Activated CD8-positive, alpha-beta memory T cell treated with anti-CD3 and anti-CD28 coated beads for 1 hour (primary cell): Measurements from ENCODE around the gene OR13C3.
"Not testable (repeated sequence)": the region's sequence is repeated elsewhere in the genome, so short reads cannot be mapped to it uniquely, and the experiment has no call there.

Source experiments
- DNase-seq, 2 donors: peaks; one replicate each; pipeline ENCODE4 v3.0.0-alpha.2; 2020; ENCODE audit warnings: low read depth in 1 of 2; ENCODE audit errors: extremely low read depth in 1 of 2

The OR13C3 gene

DNA sequence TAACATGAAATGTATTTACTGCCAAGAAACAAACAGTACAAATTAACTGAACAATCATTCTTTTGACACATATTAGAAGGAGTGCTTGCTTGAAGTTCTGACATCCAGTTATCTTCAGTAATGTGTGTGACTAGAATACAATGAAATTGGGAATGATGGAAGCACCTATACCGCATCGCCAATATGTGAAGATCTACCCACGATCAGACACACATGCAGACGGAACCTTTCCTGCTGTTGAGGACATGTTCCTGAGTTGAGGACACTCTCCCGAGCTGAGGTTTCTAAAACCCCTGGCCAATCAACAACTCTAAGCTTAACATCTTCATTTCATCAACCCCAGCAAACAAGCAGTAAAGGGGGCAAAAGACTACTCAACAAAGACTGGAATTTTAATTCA lies at the start of gene OR13C3:
Gene OR13C3, minus strand, starts transcription at position 101 of the 400 bp plus-strand sequence. CDS start 133 bp downstream, outside the sequence.
- no peak for DNase-seq

DNA sequence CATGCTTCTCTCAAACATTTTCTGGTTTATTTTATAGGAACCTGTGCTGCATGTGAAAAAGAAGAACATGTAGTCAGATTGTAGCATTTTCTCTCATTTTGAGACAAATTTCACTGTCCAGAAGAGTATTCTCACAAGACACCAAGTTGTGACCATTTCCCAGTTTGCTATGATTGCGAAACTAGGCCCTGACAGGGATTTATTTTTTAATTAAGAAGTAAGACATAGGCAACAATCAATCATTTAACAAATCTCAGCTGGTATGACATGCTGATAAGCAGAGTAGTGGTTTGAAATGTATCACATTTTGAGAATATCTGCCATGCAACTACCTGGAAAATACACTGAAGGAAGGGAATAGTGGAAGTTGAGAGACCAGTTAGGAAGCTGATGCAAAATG lies 43.9 kb upstream of the OR13C3 start:
- DNase-seq = no peak

DNA sequence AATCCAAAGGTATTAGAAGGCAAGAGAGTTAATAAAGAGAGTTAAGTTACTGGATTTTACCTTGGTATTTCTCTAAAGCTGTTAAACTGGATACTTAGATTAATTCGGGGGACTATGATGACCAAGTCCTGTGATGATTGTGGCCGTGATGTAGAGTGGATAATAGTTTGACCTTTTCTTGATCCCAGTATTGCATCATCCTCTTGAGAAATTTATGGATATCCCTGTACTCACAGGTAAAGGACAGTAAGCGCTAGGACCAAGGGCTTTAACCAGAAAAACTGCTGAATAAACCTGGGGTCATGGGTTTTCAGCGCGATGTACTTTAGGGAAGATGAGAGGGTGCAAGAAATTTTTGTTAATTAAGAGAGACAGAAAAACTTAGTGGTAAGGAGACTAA lies 40.6 kb upstream of the OR13C3 start:
- no peak for DNase-seq

DNA sequence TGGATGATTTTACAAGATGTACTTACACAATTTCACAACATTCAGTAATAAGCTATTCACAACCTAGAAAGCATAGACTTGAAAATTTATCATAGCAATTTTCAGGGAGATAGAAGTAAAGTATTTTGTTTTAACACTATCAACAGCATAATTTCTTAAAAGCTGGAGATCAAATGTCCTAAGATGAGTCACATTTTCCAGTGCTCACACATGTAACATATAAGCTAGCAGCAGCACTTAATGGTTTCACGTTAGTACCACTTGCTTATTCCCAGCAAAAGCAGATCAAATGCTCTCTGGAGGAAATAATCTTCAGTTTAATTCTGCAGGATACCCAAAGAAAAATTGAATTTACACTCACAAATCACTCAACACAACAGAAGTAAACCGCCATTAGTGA lies 38.8 kb upstream of the OR13C3 start:
- DNase-seq = no peak

DNA sequence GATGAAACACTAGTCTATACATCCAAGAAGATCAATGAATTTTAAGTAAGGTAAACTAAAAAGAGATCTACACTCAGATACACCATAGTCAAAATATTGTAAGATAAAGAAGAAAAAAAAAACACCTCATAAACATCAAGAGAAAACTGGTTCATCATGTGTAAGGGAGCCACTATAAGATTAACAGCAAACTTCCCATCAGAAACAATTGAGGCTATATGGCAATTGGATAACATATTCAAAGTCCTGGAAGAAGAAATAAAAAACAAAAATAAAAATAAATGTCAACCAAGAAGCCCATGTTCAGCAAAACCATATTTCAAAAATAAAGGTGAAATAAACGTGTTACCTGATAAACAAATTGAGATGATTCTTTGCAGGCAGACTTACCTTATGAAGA lies 36.0 kb upstream of the OR13C3 start:
- no peak for DNase-seq

DNA sequence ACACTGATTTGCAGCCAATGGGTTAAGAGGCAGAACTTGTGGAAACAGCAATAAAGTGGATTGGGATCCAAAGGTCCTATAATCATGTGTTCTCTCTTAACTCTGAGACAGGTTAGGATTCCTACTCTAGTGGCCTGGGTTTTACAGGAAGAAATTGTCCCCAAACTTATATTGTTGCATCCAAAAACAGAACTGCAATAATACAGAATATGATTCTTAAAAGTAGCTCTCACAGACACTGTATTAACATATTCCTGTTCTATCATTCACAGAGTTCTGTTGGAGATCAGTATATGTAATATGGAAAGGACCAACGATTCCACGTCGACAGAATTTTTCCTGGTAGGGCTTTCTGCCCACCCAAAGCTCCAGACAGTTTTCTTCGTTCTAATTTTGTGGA lies 32.2 kb upstream of the OR13C3 start, which contains the start of gene OR13C8:
Gene OR13C8, plus strand, starts transcription at position 301 of the 400 bp plus-strand sequence. Its CDS starts 0 bp downstream, at position 301.
- DNase-seq = no peak

DNA sequence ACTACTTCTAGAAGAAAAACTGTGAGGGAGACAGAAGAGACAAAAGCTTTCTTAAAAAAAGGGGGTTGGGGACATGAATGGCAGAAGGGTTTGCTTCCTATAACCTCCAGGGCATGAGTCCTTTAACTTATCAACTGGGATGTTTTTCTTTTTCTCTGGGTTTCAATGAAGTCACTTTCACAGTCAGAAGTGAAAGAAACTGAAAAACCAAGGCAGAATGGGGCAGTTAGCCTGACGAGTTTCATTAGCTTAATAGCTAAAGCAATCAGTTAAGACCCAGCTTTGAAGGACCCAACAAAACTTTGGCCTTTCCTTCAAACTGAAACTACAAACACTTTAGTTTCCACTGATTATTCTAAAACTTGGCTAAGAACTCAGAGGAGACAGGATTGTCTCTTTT lies 27.7 kb upstream of the OR13C3 start:
- DNase-seq = no peak

DNA sequence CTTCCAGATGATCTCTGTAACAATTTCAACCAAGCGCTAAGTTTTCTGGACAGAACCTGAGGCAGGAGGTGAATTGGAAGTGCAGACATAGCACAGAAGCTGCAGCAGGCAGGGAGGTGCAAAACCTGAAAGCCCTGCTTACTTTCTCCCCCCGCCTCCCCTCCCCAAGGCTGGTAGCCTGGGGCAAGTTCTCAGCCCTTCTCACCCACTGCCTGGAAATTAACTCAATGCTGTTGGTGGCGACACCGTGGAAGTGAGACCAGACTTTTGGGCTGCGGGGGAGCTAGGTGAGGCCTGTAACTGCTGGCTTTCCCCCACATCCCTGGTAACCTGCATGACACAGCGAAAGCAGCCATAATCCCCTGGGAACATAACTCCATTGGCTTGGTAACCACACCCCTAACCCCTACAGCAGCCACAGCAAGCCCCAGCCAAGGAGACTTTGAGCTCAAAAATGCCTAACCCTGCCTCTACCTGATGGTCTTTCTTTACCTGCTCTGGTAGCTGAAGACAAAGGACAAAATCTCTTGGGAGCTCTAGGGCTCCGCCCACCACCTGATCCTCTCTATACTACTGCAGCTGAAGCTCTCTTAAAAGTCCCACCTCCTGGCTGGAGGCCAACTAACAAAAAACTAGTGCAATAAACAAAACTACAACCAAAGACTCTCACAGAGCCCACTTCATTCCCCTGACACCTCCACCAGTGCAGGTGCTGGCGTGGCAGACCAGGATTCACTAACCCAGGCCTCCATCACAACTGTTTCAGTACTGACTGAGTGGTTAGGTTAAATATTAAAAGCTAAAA lies 20.4 kb upstream of the OR13C3 start:
- no peak for DNase-seq

DNA sequence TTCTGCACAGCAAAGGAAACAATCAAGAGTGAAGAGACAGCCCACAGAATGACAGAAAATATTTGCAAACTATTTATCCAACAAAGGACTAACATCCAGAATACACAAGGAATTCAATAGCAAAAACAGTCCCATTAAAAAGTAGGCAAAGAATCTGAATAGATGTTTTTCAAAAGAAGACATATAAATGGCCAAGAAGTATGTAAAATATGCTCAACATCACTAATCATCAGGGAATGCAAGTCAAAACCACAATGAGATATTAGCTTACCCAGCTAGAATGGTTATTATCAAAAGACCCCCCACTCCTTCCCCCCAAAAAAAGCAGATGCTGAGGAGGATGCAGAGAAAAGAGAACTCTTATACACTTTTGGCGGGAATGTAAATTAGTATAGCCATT lies 18.9 kb upstream of the OR13C3 start:
- no peak for DNase-seq

DNA sequence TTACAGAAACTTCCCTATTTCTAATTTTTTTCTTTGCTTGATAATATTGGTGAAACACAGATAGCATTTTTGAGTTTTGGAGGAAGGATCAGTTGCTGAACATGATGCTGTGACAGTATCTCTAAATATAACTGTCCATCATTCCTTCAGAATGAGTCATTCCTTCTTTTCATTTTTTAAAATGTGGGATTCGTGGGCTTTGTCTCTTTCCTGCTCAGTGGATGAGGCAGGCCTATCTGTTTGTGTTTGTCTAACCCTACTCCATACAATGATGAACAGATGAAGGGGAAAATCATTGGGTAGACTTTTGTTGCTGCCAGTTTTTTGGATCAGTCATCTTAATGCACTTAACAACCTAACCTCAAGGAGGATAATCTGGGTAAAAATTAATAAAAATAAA lies 16.6 kb upstream of the OR13C3 start:
- no peak for DNase-seq

DNA sequence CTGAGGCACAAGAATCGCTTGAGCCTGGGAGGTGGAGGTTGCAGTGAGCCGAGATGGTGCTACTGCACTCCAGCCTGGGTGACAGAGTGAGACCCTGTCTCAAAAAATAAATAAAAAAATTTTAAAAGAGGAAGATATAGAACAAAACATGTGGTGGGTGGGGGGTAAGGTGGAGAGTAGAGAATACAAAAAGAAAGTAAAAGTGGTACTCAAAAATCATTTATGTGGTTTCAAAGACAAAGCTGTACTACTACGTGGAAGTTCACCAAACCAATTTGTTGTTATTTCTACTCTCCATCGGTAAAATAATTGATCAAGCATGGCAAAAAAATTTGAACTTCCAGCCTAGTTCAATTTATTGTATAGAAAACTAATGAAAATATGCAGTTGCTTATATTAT lies 8.0 kb upstream of the OR13C3 start:
- DNase-seq = no peak

DNA sequence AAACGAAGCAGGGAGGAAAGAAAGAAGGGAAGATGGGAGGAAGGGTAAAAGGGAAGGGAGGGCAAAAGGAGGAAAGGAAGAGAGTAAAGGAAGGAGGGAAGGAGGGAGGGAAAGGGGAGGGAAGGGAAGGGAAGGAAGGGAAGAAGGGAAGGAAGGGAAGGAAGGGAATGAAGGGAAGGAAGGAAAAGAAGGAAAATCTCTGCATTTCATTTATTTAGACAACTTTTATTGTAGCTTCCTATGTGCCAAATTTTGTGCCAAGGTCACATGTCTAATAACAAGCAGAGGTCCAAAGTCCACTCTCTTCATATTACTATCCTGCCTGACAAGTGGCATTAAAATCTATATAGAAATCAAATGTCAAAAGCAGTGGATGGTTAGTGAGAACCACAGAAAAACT lies 2.6 kb upstream of the OR13C3 start:
- no peak for DNase-seq

DNA sequence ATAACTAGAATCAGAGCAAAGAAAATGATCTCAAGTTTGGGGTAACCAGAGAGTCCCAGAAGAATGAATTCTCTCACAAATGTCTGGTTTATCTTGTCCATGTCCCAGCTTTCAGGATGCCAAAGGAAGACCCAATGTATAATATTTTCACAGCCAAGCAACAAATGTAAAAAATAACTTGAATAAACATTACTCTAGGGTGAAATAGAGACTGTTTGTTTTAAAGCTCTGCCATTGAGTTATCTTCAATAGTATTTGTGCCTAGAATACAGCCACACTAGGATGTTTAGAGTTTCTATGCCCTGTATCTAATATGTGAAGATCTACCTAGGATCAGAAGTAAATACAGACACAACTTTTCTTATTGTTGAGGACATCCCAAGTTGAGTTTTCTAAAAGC lies 9.5 kb downstream of the OR13C3 start, which contains the start of gene OR13C4:
Gene OR13C4, minus strand, starts transcription at position 101 of the 400 bp plus-strand sequence. Its CDS starts 0 bp downstream, at position 101.
- DNase-seq = no peak

DNA sequence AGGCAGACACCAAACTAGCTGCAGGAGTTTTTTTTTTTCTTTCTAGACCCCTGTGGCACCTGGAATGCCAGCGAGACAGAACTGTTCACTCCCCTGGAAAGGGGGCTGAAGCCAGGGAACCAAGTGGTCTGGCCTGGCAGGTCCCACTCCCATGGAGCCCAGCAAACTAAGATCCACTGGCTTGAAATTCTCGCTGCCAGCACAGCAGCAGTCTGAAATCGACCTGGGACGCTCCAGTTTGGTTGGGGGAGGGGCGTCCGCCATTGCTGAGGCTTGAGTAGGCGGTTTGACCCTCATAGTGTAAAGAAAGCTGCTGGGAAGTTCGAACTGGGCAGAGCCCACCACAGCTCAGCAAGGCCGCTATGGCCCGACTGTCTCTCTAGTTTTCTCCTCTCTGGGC lies 16.4 kb downstream of the OR13C3 start:
- DNase-seq = not testable (repeated sequence)

DNA sequence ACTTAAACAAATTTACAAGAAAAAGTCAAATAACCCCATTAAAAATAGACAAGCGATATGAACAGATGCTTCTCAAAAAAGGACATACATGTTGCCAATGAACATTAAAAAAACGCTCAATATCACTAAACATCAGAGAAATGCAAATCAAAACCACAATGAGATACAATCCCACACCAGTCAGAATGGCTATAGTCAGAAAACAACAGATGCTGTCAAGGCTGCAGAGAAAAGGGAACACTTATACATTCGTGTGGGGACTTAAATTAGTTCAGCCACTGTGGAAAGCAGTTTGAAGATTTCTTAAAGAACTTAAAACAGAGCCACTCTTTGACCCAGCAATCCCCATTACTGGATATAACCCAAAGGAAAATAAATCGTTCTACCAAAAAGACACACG lies 21.8 kb downstream of the OR13C3 start:
- DNase-seq = no peak

DNA sequence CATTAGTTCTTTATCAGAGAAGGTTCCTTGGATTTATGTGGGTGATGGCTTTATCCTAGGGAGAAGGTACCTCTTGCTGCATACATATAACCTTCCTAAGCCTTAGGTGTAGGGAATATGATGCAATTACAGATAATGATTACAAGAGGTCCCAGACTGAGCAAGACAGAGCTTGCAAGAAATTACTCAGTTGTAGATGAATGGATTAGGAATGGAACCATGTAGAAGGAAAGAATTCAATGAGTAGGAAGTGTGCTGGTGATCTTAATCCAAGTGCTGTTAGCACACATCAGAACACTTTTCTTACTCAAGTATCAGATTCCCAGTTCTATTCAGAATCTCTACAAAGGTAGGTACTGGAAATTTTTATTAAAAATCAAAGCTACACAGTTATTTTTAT lies 30.1 kb downstream of the OR13C3 start:
- no peak for DNase-seq

DNA sequence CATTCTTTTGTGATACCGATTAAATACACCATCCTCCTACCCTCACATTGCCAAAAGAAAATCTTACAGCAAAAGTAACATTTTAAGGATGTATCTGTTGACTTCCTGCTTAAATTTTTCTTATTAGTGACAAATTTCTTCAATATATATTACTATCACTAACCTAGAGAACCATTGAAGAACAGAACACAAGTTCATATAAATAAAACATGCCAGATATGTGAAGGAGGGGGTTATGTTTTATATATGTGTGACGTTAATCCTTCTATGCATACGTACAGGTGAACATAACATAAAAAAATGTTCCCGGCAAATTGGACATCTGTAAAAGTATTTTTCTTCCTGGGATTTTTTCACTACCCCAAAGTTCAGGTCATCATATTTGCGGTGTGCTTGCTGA lies 32.7 kb downstream of the OR13C3 start, which contains the start of gene OR13F1:
Gene OR13F1, plus strand, starts transcription at position 301 of the 400 bp plus-strand sequence. Its CDS starts 0 bp downstream, at position 301.
- DNase-seq = no peak

DNA sequence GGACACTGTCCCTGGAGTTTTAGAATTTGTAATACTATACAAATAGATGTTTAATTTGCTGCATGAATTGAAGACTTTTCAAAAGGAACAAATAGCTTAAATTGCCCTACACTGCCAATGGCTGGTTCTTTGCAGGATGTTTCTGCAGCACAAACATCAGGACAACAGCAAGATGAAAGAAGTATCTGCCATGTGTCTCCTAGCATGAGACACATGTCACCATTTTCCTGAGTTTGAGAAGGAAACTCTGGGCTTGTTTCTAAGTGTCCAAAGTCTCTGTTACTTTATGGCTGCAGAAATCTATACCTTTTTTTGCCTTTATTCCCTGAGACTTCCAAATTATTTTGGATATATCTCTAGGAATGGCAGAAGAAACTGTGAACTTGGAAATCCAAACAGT lies 33.2 kb downstream of the OR13C3 start:
- DNase-seq = no peak

DNA sequence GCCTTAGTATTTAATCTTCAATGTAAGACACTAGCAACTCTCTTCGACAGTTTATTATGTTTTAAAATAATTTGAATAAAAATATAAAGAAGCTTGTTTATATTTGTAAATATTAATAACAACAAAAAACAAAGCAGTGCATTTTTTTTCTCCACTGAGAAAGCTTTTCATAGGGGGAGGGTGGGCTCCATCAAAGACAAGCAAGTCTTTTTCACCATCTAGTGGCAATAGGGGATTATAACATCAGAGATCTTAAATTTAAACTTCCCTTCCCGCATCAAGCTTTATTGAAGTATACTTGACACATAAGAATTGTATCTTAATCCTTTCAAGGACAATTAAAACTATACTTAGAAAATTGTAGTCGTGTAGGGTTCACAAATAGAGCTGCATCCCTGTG lies 41.8 kb downstream of the OR13C3 start:
- DNase-seq = no peak
